Liver (tissue), 9 donors: ENCODE measurements around the gene BCAR3. TPM values are rescaled to one million over a fixed set of nuclear protein-coding genes. Genes with fewer than 3 reads are reported as not detected.

ENCODE experiments used
- DNase-seq: peaks from one replicate; pipeline ENCODE4 v3.0.0-alpha.2; 2017; ENCODE audit warnings: low spot score
- H3K27ac ChIP-seq, 2 donors: one replicate each; pipeline ENCODE4 v1.7.0; 2013; ENCODE audit warnings: inconsistent platforms in 2 of 2, low read length in 2 of 2, control low read depth in 1 of 2, low read depth in 1 of 2, mild to moderate bottlenecking in 1 of 2
- H3K27me3 ChIP-seq, 4 donors: one replicate each; pipeline versions ENCODE4 v1.6.1 to v1.7.0; 2013; ENCODE audit warnings: low read length in 3 of 4, inconsistent platforms in 1 of 4, mild to moderate bottlenecking in 1 of 4, moderate library complexity in 1 of 4; ENCODE audit not compliant: control insufficient read depth in 4 of 4, insufficient read depth in 4 of 4
- H3K36me3 ChIP-seq, 4 donors: one replicate each; pipeline versions ENCODE4 v1.6.1 to v1.7.0; 2013; ENCODE audit warnings: low read length in 3 of 4, mild to moderate bottlenecking in 3 of 4, low read depth in 1 of 4, moderate library complexity in 1 of 4; ENCODE audit not compliant: control insufficient read depth in 4 of 4, insufficient read depth in 3 of 4
- H3K4me1 ChIP-seq, 4 donors: one replicate each; pipeline versions ENCODE4 v1.6.1 to v1.7.0; 2013; ENCODE audit warnings: low read length in 3 of 4, mild to moderate bottlenecking in 3 of 4, moderate library complexity in 1 of 4; ENCODE audit not compliant: control insufficient read depth in 4 of 4, insufficient read depth in 4 of 4
- H3K4me3 ChIP-seq, 3 donors: one replicate each; pipeline versions ENCODE4 v1.6.1 to v1.7.0; 2013; ENCODE audit warnings: low read length in 3 of 3, control low read depth in 1 of 3, low read depth in 1 of 3, mild to moderate bottlenecking in 1 of 3
- H3K9ac ChIP-seq, 2 donors: one replicate each; pipeline ENCODE4 v1.7.0; 2013; ENCODE audit warnings: low read length in 2 of 2, mild to moderate bottlenecking in 2 of 2, moderate library complexity in 2 of 2, control low read depth in 1 of 2, low read depth in 1 of 2
- H3K9me3 ChIP-seq, 4 donors: one replicate each; pipeline versions ENCODE4 v1.6.1 to v1.7.0; 2013; ENCODE audit warnings: low read length in 3 of 4; ENCODE audit not compliant: control insufficient read depth in 4 of 4
- EGR1 ChIP-seq, 2 donors: IDR thresholded peaks; 2 replicates each; pipeline ENCODE4 v1.6.1; 2016 to 2018; ENCODE audit warnings: antibody characterized with exemption in 2 of 2, low read depth in 2 of 2
- FOXA1 ChIP-seq: IDR thresholded peaks from 2 replicates; pipeline ENCODE4 v1.6.1; 2016; ENCODE audit warnings: antibody characterized with exemption
- FOXA2 ChIP-seq: IDR thresholded peaks from 2 replicates; pipeline ENCODE4 v1.6.1; 2016; ENCODE audit warnings: antibody characterized with exemption
- GABPA ChIP-seq, 2 donors: IDR thresholded peaks in 1 of 2; conservative IDR thresholded peaks in 1 of 2; 2 replicates each; pipeline ENCODE4 v1.6.1; 2016; ENCODE audit warnings: antibody characterized with exemption in 2 of 2, mild to moderate bottlenecking in 1 of 2, moderate library complexity in 1 of 2
- HNF4A ChIP-seq, 2 donors: conservative IDR thresholded peaks; 2 replicates each; pipeline ENCODE4 v1.6.1; 2016; ENCODE audit warnings: antibody characterized with exemption in 2 of 2, mild to moderate bottlenecking in 2 of 2
- HNF4G ChIP-seq: IDR thresholded peaks from 2 replicates; pipeline ENCODE4 v1.6.1; 2016; ENCODE audit warnings: antibody characterized with exemption
- JUND ChIP-seq, 2 donors: IDR thresholded peaks; 2 replicates each; pipeline ENCODE4 v1.6.1; 2016; ENCODE audit warnings: antibody characterized with exemption in 2 of 2
- NR2F2 ChIP-seq: IDR thresholded peaks from 2 replicates; pipeline ENCODE4 v1.6.1; 2016; ENCODE audit warnings: antibody characterized with exemption
- RAD21 ChIP-seq, 2 donors: IDR thresholded peaks; 2 replicates each; pipeline ENCODE4 v1.6.1; 2016; ENCODE audit warnings: antibody characterized with exemption in 2 of 2, mild to moderate bottlenecking in 2 of 2
- RXRA ChIP-seq, 2 donors: IDR thresholded peaks; 2 replicates each; pipeline ENCODE4 v1.6.1; 2017 to 2018; ENCODE audit warnings: antibody characterized with exemption in 2 of 2, mild to moderate bottlenecking in 1 of 2
- SP1 ChIP-seq: IDR thresholded peaks from 2 replicates; pipeline ENCODE4 v1.6.1; 2018; ENCODE audit warnings: antibody characterized with exemption, mild to moderate bottlenecking
- TAF1 ChIP-seq: conservative IDR thresholded peaks from 2 replicates; pipeline ENCODE4 v1.6.1; 2016; ENCODE audit warnings: antibody characterized with exemption, mild to moderate bottlenecking
- YY1 ChIP-seq: IDR thresholded peaks from 2 replicates; pipeline ENCODE4 v1.6.1; 2016; ENCODE audit warnings: antibody characterized with exemption, mild to moderate bottlenecking
- WGBS: extraction: QIAGEN DNeasy Blood & Tissue Kit; methylation state at CpG from one replicate; pipeline ENCODE4 v1.1.7; 2013; 5-methylcytosine and 5-hydroxymethylcytosine counted together
- polyA plus RNA-seq, 2 donors: library from polyadenylated mRNA; stranded (reverse) in 1 of 2; unstranded in 1 of 2; fragments of 200-250 nt in 1 of 2; fragments of >200 nt in 1 of 2; fragmentation: Nextera tagmentation in 1 of 2; extraction: Ambion mirVana in 1 of 2; gene quantifications; one replicate each; pipeline versions ENCODE4 v1.2.1 to v1.2.3, GENCODE V29; 2013 to 2015
- total RNA-seq, 2 donors: library from RNA; depleted of rRNA; stranded (reverse); fragments of >200 nt; gene quantifications; one replicate each; pipeline ENCODE4 v1.2.3, GENCODE V29; 2014
- TF ChIP-seq, protein P1 (sequence below): IDR thresholded peaks from 2 replicates; pipeline ENCODE4 v1.6.1; 2016; ENCODE audit warnings: antibody characterized with exemption
- TF ChIP-seq, protein P2 (sequence below): IDR thresholded peaks from 2 replicates; pipeline ENCODE4 v1.6.1; 2016; ENCODE audit warnings: antibody characterized with exemption, mild to moderate bottlenecking
- donor health status: healthy.
- donor health status: healthy.
- donor health status: healthy.
- donor health status: healthy.
- donor health status: healthy.

The BCAR3 gene
- total and polyA plus RNA-seq, 4 donors: 2.8 to 10.3 (median 7.7) TPM

DNA sequence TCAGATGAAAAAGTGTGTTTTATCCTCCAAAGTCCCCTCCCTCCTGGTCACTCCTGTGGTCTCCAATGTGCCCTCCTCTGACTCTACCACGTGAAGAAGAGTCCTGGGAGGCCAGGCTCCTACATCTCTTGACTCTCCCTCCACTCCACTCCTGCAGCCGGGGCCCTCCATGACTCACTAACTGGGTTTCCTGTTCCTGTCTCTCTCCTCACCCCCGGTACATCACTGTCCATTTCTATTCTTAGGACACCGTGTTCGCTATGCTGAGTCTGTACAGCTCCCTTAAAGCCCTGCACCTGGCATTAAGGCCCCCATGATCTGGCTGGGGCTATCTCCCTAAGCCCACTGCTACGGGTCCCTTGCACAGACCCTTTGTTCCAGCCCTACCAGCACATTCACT, 93.4 kb downstream of the BCAR3 start:
- H3K4me1 ChIP-seq: peaks cover 0 to 42% (median 29%) of the 10 kb centered on the region in 4 donors
- no peaks in the 10 kb centered on the region for H3K9me3 ChIP-seq
- TF ChIP-seq HNF4A (conservative IDR thresholded peaks at IDR 0.05): no peak
- no peak for TF ChIP-seq EGR1 (IDR thresholded peaks at IDR 0.05; ENCODE audit: low read depth in 2 of 2)
- no peak for TF ChIP-seq SP1
- TF ChIP-seq RXRA (IDR thresholded peaks at IDR 0.05): no peak
- no peak for TF ChIP-seq TAF1
- TF ChIP-seq NR2F2: no peak
- no peak for TF ChIP-seq JUND (IDR thresholded peaks at IDR 0.05)
- no peak for TF ChIP-seq GABPA (IDR thresholded peaks at IDR 0.05 in 1 of 2, conservative IDR thresholded peaks at IDR 0.05 in 1 of 2)
- TF ChIP-seq RAD21 (IDR thresholded peaks at IDR 0.05): no peak
- no peak for TF ChIP-seq YY1
- TF ChIP-seq FOXA1: no peak
- TF ChIP-seq, protein P1, sequence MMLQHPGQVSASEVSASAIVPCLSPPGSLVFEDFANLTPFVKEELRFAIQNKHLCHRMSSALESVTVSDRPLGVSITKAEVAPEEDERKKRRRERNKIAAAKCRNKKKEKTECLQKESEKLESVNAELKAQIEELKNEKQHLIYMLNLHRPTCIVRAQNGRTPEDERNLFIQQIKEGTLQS: no peak
- no peak for TF ChIP-seq HNF4G
- TF ChIP-seq FOXA2: no peak
- WGBS: 81% methylated on average over 6 of the region's 6 CpGs
- H3K9ac ChIP-seq: no peak overlapping the region
- H3K36me3 ChIP-seq: peaks cover 2 to 18% (median 6%) of the 10 kb centered on the region in 4 donors
- no peak overlapping the region for H3K4me3 ChIP-seq
- H3K27me3 ChIP-seq: no peaks in the 10 kb centered on the region
- no peak overlapping the region for H3K27ac ChIP-seq
- DNase-seq: no peak

DNA sequence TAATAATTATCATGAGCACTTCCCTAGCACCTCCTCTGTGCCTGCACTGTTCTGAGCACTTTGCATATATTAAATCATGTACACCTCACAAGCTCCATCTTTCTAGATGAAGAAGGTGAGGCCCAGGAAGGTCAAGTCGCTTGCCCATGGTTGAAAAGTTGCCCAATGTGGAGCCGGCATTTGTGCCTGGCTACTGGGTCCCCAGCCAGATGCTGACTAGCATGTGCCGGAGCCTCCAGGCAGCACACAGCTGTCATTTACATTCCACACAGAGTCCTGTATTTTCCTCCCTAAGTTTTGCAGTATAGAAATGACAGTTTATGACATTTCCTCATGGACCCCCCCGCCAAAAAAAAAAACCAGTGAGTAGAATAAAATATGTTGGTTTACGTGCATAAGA, 94.3 kb downstream of the BCAR3 start:
- Histone ChIP-seq H3K4me1 (peaks cover under 1 to 42% (median 28%) of the 10 kb centered on the region in 4 donors), H3K36me3 (peaks cover 2 to 18% (median 8%) of the 10 kb centered on the region in 4 donors), H3K27ac (no peak overlapping the region), H3K9me3 (no peaks in the 10 kb centered on the region), H3K4me3 (no peak overlapping the region), H3K27me3 (no peaks in the 10 kb centered on the region), H3K9ac (no peak overlapping the region)
- DNase-seq: no peak
- WGBS: 71% methylated on average over 5 of the region's 5 CpGs
- no peak for TF ChIP-seq HNF4G
- TF ChIP-seq RAD21 (IDR thresholded peaks at IDR 0.05): no peak
- TF ChIP-seq, protein P2, sequence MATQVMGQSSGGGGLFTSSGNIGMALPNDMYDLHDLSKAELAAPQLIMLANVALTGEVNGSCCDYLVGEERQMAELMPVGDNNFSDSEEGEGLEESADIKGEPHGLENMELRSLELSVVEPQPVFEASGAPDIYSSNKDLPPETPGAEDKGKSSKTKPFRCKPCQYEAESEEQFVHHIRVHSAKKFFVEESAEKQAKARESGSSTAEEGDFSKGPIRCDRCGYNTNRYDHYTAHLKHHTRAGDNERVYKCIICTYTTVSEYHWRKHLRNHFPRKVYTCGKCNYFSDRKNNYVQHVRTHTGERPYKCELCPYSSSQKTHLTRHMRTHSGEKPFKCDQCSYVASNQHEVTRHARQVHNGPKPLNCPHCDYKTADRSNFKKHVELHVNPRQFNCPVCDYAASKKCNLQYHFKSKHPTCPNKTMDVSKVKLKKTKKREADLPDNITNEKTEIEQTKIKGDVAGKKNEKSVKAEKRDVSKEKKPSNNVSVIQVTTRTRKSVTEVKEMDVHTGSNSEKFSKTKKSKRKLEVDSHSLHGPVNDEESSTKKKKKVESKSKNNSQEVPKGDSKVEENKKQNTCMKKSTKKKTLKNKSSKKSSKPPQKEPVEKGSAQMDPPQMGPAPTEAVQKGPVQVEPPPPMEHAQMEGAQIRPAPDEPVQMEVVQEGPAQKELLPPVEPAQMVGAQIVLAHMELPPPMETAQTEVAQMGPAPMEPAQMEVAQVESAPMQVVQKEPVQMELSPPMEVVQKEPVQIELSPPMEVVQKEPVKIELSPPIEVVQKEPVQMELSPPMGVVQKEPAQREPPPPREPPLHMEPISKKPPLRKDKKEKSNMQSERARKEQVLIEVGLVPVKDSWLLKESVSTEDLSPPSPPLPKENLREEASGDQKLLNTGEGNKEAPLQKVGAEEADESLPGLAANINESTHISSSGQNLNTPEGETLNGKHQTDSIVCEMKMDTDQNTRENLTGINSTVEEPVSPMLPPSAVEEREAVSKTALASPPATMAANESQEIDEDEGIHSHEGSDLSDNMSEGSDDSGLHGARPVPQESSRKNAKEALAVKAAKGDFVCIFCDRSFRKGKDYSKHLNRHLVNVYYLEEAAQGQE: no peak
- TF ChIP-seq NR2F2: no peak
